GM21526 (cell line): ENCODE data around the gene PLPP4.

ENCODE experiments used
- ATAC-seq: cut with Tn5 transposase; IDR thresholded peaks from one replicate; pipeline ENCODE4 v1.9.1; 2021; ENCODE audit warnings: moderate library complexity; ENCODE audit not compliant: unreplicated experiment, low FRiP score

PLPP4 gene

GRCh38 chr10:120456626-120457430 lies at the start of gene PLPP4:
TSS of gene PLPP4 (plus strand) at chr10:120457227. CDS start at chr10:120457306, 79 bp downstream.
- ATAC-seq: no peak

- ATAC-seq: no peak
Measured at GRCh38 chr10:120409816-120410215, 47.2 kb upstream of the PLPP4 start.

GRCh38 chr10:120414946-120415345 lies 42.1 kb upstream of the PLPP4 start:
- ATAC-seq: no peak

- no peak for ATAC-seq
Measured at GRCh38 chr10:120415709-120416330, 41.2 kb upstream of the PLPP4 start.

GRCh38 chr10:120420421-120420820 lies 36.6 kb upstream of the PLPP4 start:
- no peak for ATAC-seq

- no peak for ATAC-seq
Measured at GRCh38 chr10:120421250-120421649, 35.8 kb upstream of the PLPP4 start.

GRCh38 chr10:120422457-120422856 lies 34.6 kb upstream of the PLPP4 start:
- ATAC-seq: no peak

GRCh38 chr10:120423431-120424197 lies 33.4 kb upstream of the PLPP4 start:
- peak; percentile 58 for ATAC-seq

GRCh38 chr10:120424198-120424464 lies 32.9 kb upstream of the PLPP4 start:
- ATAC-seq: no peak

GRCh38 chr10:120426306-120426705 lies 30.7 kb upstream of the PLPP4 start:
- ATAC-seq: no peak

GRCh38 chr10:120428754-120429153 lies 28.3 kb upstream of the PLPP4 start:
- no peak for ATAC-seq

GRCh38 chr10:120429395-120429794 lies 27.6 kb upstream of the PLPP4 start:
- no peak for ATAC-seq

GRCh38 chr10:120431251-120431651 lies 25.8 kb upstream of the PLPP4 start:
- ATAC-seq: no peak

- ATAC-seq: no peak
Measured at GRCh38 chr10:120432209-120432608, 24.8 kb upstream of the PLPP4 start.

GRCh38 chr10:120433141-120433540 lies 23.9 kb upstream of the PLPP4 start:
- no peak for ATAC-seq

GRCh38 chr10:120436439-120437112 lies 20.5 kb upstream of the PLPP4 start:
- no peak for ATAC-seq

- no peak for ATAC-seq
Measured at GRCh38 chr10:120437541-120437940, 19.5 kb upstream of the PLPP4 start.

GRCh38 chr10:120451968-120452367 lies 5.1 kb upstream of the PLPP4 start:
- ATAC-seq: no peak

- ATAC-seq: no peak
Measured at GRCh38 chr10:120453319-120453718, 3.7 kb upstream of the PLPP4 start.

- ATAC-seq: no peak
Measured at GRCh38 chr10:120453886-120454285, 3.1 kb upstream of the PLPP4 start.

- no peak for ATAC-seq
Measured at GRCh38 chr10:120455004-120455403, 2.0 kb upstream of the PLPP4 start.
